NCI-H1105 treated with DMSO at 0.1 percent for 48 hours (cell line): ENCODE data around the gene RAPGEF4.

Experiments used
- DNase-seq: peaks from one replicate; lab custom pipeline; 2025; lab: John Stamatoyannopoulos, UW

The RAPGEF4 gene

DNA sequence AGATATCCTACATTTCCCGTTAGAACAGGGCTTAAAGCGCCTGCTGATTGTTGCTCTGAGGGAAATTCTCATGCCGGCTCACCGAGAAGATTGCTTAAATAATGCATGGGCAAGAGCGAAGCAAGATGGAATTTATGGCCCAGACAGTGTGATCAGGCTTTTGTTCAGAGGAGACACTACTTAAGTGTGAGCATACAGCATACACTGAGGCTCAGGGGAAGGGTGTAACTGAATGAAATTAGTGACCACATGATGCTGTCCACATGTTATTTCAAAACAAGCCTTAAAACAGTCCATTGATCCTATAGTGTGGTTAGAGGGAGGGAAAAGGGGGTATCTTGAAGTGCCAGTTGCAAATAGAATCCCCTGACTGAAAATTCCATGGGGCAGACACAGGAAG lies 125.5 kb downstream of the RAPGEF4 start:
- no peak for DNase-seq

DNA sequence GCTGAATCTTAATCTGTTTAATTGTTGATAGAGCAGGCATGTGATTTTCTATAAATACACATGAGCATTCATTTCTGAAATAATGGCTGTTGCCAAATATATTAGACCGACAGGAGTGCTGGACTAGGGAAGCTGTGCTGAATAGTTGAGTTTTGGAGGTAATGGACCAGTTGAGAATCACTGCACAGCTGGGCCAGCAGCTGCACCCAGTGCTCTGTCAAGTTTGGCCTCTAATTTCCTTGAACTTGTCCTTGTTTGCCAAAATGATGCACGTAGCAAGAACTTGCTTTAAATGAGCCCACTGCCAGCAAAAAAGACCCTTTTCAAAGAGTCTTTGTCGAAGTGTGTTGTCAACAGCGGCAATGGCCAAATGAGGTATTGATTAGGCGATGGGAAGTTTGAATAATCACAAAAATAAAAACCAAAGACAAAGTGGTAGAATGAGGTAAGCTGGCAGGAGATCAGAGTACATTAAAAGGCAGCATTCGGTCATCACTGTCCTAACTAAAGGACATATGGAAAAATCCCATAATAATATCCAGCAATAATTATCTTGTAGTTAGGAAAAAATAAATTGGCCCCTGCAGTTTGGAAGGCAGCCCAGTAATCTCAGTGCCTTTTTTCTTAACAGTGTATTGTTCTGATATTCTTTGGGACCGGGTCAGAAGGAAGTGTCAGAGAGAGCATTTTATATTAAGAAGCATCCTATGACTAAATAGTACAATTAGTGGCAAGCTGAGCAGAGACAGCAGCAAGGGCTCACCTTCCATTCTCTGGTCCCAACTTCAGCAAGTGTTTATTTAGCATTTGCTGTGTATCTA lies 126.2 kb downstream of the RAPGEF4 start:
- DNase-seq = no peak

DNA sequence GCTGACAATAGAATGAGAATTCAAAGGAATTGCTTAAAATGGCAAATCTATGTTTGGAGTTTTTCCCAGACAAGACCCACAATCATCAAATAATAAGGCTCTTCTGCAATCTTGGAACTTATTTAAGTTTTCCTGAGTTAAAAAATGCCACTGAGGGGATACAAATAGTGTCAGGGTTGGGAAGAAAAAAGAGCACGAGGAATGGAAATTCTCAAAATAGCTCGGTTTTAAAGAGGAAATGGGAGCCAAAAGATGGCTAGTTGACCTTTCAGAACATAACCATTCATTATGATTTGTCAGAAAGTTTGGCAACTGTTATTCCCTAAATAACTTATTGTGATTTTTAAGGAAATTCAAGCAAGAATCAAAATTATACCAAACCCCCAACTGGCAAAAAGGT lies 127.7 kb downstream of the RAPGEF4 start:
- no peak for DNase-seq

DNA sequence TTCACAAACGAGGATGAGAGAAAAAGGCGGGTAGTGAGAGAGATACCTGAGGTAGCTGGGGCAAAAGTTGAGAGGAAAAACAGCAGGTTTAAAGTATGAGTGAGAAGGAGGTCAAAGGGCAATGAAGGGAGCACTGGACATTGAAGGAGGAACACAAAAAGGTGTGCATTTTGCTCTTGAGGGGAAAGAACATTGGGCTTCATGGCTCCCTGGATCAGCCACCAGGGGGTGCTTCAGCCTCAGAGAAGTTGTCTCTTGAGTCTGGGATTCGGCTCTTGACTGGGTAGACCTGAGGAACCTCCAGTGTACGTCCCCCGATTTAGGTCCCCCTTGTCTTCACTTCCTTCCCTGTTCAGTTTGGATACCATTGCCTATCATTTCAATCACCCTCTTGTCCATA lies 128.5 kb downstream of the RAPGEF4 start:
- peak; percentile 48 for DNase-seq

DNA sequence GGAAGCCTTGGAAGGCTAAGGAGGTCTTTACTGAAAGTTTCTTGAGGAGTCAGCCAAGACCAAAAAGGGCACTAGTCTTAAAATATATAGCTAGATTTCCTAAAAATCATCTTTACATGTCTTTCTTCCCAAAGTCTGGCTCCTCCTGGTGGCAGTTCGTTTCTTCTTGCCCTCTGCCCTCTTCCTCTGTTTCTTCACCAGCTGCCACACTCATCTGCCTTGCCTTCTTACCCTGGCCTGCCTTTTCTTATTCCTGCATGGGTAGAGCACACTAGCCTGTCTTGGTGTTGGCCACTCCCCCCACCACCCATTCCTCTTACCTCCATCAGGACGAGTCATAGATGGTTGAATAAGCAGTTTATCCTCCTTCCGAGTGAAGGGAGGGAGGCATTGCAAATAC lies 129.8 kb downstream of the RAPGEF4 start:
- DNase-seq = no peak

DNA sequence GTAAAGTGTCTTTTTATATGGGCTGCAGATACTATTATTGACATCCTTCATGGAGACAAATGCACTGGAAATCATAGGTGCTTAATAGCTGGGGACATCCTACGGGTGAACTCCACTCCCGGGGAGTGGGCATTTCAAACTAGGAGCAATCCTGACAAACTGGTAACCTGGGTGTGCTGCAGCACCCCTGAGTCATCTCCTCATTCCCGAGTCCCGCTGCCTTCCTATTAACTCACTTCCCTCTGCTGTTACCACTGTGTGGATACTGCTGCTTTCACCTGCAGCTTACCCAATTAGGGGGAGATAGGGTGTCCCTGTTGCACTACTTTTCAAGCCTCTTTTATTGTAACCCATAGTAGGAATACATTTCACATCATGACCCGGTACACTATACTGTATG lies 134.2 kb downstream of the RAPGEF4 start:
- no peak for DNase-seq

DNA sequence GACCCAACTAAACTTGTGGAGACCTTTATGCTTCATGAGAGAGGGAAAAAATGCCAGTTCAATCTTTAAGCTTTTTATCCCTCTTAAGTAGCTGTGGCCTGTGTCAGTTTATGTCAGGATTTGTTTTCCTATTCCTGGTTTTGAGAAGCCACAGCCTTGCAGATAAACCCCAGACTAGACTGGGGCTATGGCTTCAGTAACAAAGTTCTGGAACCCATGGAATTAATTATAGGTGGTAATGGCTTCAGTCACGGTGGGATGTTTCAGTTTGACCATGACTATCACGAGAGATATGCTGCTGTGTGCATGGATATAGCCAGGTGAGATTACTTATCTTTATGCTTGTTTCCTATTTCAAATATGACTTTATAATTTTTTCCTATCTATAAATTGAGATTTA lies 134.8 kb downstream of the RAPGEF4 start:
- no peak for DNase-seq

DNA sequence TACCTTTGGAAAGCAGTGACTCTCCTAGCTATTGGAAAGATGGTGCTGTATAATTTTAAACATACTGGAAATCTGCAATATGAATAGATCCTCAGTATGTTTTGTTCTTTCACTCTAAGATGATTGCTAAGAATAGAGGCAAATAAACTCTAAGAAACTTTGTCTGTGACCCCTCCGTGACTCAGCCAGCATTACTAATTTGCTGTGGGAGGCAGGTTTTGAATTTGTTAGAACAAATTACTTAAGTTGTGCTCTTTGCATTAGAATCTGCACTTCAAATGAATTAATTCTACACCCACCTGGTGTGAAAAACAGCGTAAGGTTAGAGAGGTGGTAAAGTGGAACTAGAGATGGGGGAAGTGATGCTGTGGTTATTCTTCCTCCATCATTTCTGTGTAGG lies 142.2 kb downstream of the RAPGEF4 start:
- no peak for DNase-seq

DNA sequence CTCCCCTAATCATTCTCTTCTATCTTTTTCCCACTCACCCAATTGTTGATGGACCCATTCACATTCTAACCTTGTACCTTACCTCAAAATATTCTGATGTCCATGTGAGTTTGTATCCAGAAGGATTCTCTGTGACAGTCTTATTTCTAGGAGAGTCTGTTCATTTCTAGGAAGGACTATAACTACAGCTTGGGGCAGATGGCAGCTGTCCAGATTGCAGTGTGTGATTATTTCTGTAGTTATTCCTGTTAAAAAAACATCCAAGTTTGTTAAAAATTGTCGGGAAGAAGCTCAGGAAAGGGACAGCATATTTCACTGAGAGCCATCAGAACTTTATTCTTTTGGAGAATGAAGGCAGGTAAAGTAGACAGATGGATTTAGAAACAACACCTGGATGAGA lies 142.6 kb downstream of the RAPGEF4 start:
- no peak for DNase-seq

DNA sequence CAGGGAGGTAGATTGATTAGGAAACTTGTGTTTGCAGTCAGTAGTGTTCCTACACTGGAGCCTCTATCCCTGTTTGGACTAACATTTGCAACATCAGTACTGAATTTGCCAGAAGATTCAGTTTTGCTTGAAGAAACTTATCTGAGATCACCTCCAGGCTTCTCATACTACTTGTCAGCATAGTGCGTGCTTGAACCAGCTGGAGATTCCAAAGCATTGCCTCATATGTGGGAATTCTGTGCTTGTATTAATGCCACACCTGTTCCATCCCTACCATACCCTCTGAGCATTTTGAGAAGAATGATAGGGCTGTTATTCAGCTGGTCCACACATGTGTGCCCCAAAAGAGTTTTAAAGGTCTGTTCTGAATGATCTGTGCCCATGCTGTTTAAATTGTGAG lies 148.7 kb downstream of the RAPGEF4 start:
- DNase-seq = no peak

DNA sequence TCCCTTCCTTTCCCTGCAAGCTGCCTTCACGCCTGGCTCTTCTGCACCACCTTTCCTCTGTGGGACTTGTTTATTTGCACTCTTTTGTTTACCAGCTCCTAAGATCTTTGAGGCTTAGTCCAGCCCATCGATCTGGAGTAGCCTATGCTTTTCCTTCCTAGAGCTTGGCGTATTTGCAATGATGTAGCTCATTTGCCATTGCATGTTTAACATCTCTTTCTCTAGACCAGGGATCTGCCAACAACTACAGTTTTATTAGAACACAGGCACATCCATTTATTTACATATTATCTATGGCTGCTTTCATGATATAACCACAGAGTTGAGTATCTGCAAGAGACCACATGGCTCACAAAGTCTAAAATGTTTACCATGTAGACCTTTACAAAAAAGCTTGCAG lies 150.4 kb downstream of the RAPGEF4 start:
- DNase-seq = no peak

DNA sequence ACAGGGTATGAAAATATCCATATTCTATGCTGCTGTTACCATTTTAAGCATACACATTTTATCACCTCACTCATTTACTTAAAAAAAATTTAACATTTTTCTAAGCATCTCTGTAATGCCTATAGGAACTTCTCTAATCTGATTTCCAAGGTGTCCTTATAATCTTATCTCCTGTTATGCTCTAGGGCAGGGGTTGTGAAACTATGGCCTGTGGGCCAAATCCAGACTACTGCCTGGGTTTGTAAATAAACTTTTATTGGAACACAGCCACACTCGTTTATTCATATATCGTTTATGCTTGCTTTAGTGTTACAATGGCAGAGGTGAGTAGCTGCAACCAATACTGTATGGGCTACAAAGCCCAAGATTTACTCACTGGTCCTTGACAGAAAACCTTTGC lies 151.6 kb downstream of the RAPGEF4 start:
- no peak for DNase-seq

DNA sequence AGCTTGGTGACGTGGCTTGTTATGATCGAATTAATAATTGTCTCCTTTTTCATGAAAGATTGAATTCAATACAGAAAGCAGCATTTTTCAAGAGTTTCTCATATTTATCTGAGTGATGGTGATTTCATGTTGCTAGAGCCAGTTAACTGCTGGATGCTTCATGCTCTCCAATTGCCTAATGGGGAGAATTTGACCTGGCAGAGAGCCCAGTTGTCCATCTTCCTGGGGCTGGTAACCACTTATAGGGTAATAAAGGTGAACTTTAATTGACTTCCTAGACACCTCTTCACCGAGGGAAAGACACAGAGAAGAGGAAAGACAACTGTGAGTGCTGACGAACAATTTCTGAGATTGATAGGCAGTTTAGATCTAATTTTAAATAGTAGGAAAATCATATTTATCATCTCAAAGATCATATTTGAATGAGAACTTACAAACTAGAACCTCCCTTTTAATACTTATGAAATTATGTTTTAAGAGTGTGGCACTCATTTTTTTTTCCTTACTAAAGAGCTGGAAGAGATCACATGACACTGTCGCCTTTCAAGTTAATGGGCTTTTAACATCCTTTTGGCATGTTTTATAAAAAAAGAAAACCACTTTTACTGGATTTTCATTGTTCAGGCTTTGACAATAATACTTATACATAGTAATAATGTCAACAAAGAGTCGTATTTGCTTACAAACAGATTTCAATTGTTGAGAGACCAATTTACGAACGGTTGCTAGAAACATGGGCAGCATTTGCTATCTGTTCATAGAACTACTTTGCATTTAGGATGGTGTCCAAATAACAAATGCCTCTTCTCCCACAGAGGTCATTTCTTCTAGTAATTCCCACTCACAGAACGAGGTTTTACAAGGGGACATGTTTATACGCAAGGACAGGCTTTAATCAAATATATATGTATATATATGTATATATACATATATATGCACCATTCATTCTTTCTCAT lies 153.3 kb downstream of the RAPGEF4 start:
- peak; percentile 98 for DNase-seq

DNA sequence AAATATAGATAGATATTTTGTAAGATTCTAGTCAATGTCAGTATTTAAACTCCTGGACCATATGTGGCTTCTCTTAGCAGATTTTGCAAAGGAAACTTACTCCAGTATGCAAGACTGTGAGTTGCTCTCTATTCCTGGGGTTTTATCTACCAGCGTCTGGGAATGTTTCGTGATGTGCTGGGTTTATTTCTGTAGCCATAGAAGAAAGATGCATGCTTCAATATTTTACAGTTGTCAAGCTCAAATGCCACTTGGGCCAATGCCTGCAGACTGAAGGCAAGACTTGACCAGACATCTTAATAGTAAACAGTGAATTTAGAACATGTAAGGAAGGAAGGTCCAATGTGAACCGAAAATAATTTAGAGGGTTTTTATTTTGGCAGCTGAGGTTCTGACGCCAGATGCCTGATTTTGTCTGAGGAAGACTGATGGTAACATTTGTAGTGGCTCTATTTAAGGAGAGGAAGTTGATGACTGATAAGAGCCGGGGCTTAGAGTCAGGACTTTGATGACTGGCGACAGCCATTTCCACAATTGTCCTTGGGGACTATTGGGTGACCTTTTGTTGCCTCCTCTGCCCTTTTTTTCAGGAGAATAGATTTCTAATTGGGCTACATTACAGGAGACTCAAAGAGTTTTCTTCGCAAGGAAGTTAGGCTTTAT lies 154.3 kb downstream of the RAPGEF4 start:
- peak; percentile 17 for DNase-seq

DNA sequence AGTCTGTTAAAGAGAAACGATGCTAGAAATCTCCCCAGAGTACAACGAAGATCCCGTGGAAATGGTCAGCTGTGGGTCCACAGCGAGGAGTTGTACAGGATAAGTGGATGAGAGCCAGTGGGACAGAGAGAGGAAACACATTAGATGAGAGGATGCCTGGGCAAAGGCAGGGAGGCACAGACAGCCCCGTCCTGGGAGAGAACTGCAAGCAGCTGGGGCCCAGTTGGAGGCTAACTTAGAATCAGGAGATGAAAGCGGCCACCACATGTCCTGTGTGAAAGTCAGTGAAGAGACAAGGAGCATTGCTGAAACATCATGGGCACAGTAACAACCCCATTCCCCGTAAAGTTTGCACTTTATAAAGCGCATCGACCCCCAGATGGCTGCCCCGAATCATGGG lies 157.5 kb downstream of the RAPGEF4 start:
- no peak for DNase-seq

DNA sequence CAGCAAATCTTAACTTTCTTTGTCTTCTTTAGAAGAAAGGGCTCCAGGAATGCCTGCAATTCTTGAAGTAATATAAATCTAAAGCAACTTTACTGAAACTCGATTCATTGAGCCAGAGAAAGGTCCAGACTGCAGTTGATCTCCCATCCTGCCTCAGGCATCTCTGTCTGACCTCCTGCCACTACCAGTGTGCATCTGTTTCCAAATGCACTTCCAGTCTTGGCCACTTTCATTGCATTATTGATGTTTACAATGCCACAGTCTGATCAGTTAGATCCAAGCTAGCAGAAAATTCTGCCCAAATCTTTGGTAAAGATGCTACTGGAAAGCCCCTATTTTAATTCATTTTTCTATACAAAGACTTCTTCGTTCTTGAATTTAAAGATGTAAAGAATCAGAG lies 158.0 kb downstream of the RAPGEF4 start:
- DNase-seq = no peak

DNA sequence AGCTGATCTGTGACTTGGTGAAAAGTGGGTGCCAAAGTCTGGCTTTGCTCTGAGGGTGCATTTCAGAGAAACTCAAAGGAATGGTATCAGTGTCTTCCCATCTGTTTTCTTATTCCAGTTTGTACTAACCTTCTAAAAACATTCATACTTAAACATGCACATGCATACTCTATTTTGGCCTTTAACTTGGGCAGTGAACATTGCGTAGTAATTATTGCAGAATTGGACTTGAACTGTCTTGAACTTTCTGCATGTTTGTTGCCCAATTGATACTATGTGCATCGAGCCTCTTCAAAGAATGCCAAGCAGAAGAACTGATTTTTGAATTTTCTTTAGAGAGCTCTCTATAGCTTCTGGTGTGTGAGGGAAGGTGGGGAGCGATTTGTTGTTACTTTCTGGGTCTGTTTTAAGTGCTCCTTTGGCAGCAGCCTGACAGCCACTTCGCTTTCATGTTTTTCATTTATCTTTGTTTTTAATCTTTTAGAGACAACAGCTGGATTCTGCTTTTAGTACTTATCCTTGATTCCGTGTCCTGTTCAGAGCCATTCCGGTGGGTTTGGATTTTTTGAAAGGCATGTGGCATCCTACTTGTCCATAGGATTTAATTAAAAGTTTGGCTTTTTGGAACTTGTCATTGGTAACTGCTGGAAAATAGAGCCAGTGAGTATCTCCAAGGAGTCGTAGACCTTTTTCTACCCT lies 159.2 kb downstream of the RAPGEF4 start:
- DNase-seq = no peak

DNA sequence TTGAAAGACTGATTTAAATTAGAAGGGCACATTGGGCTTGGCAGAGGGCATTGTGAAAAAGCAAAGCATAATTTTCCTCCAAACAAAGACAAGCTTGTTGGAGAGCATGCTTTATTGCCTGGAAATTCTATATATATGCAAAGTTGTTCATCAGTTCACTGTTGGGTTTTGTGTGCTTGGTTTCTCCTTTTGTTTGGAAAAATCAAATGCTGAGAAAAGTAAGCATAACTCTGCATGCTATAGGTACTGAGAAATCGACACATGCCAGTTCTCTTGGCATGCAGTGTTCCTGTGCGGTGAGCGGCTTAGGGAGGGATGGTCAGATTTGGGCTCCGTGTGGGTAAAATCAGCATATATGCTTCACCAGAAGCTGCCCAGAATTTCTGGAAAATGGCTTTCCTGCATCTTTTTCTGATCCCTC lies 161.0 kb downstream of the RAPGEF4 start:
- DNase-seq = no peak

DNA sequence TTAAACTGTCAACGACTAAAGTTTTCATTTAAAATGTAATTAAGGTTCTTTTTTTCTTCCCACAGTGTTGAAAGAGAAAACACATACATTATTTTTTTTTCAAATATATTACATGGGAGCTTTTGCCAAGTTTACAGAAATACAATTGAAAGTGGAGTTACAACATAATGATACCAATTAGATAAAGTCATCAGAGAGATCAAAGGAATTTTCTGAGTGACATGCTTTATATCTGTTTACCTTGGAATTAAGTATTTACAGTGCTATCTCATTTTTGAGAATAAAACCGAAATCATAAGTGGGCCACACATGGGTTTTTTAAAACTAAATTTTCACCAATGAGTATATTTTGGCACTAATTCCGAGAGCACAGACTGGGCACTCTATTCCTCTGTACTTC lies 165.2 kb downstream of the RAPGEF4 start:
- DNase-seq = peak; percentile 61

DNA sequence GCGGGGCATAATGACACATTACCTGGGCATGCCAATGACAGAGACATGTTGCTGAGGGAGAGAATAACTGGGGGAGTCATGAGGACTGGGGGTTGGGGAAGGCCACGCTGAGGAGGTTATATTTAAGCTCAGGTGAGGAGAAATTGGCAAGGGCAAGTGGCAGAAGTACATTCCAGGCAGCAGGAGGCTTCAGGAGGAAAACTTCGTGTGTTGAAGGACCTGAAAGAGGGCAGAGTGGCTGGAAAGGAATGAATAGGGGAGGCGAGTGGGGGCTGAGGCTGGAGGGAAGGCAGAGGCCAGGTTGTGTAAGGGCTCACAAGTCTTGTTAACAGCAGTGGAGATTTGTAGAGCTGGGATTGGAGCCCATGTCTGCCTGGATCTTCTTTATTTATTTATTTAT lies 166.3 kb downstream of the RAPGEF4 start:
- no peak for DNase-seq

DNA sequence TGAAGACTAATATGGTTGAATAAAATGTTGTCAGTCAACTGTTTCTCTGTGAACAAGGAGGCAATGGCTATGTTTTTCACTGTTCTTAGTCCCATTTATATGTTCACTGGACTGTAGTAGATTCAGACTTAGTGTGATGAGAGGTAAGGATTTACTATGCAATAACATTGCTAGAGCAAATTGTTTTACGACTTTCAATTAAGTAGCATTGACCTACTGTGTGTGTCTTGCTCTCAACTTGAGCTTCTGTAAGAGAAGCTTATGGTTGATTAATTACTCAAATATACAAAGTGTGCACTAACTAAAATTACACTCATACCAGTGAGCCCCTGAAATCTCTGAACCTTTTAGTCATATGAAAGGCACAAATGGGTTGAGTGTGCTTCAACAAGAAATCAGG lies 168.6 kb downstream of the RAPGEF4 start:
- DNase-seq = no peak
